C1 segment of cervical spinal cord (tissue), 14 donors: Measurements from ENCODE around the gene CHN2.
"Not testable (repeated sequence)": the region's sequence is repeated elsewhere in the genome, so short reads cannot be mapped to it uniquely, and the experiment has no call there.

Source experiments
- DNase-seq, 14 donors: peaks; one replicate each; lab custom pipeline; 2025; lab: John Stamatoyannopoulos, UW

The CHN2 gene

GRCh38 chr7:29487424-29487823, 292.8 kb downstream of the CHN2 start:
- no peak for DNase-seq

- no peak for DNase-seq
Measured at GRCh38 chr7:29488203-29488970, 293.8 kb downstream of the CHN2 start.

GRCh38 chr7:29488977-29489376, 294.4 kb downstream of the CHN2 start:
- DNase-seq: no peak

- no peak for DNase-seq
Measured at GRCh38 chr7:29490094-29490607, 295.6 kb downstream of the CHN2 start.

- DNase-seq: no peak
Measured at GRCh38 chr7:29494350-29494749, 299.8 kb downstream of the CHN2 start.

GRCh38 chr7:29495653-29496052, 301.1 kb downstream of the CHN2 start:
- no peak for DNase-seq

GRCh38 chr7:29496355-29497020, 301.9 kb downstream of the CHN2 start:
- DNase-seq: no peak

GRCh38 chr7:29499932-29500331, 305.4 kb downstream of the CHN2 start:
- DNase-seq: no peak

- no peak for DNase-seq
Measured at GRCh38 chr7:29500719-29501118, 306.1 kb downstream of the CHN2 start.

- DNase-seq: no peak
Measured at GRCh38 chr7:29502133-29502532, 307.6 kb downstream of the CHN2 start.

GRCh38 chr7:29505931-29506330, 311.4 kb downstream of the CHN2 start:
- DNase-seq: no peak

- DNase-seq: peak in 1 of 14 donors; percentile 20
Measured at GRCh38 chr7:29508608-29509007, 314.0 kb downstream of the CHN2 start.

GRCh38 chr7:29510028-29510427, 315.5 kb downstream of the CHN2 start:
- no peak for DNase-seq

GRCh38 chr7:29511337-29511736, 316.8 kb downstream of the CHN2 start:
- no peak for DNase-seq

- no peak for DNase-seq
Measured at GRCh38 chr7:29511851-29512250, 317.3 kb downstream of the CHN2 start.

- DNase-seq: no peak
Measured at GRCh38 chr7:29516491-29516890, 321.9 kb downstream of the CHN2 start.

- DNase-seq: no peak
Measured at GRCh38 chr7:29518616-29519015, 324.0 kb downstream of the CHN2 start.

GRCh38 chr7:29523728-29524127, 329.2 kb downstream of the CHN2 start:
- DNase-seq: no peak

GRCh38 chr7:29527505-29528108, 333.0 kb downstream of the CHN2 start:
- no peak for DNase-seq

- DNase-seq: not testable (repeated sequence)
Measured at GRCh38 chr7:29528526-29528925, 334.0 kb downstream of the CHN2 start.
